Forelimb muscle (tissue), 1 donor: Measurements from ENCODE around the gene ZNF595. TPM values are rescaled to one million over a fixed set of nuclear protein-coding genes. Genes with fewer than 3 reads are reported as not detected.
"Not testable (repeated sequence)": the region's sequence is repeated elsewhere in the genome, so short reads cannot be mapped to it uniquely, and the experiment has no call there.

ENCODE experiments used
- DNase-seq: peaks from one replicate; pipeline ENCODE4 v3.0.0-alpha.2; 2013; ENCODE audit warnings: low read depth
- polyA plus RNA-seq: library from polyadenylated mRNA; unstranded; fragments of 120-200 nt; gene quantifications from one replicate; pipeline ENCODE4 v1.2.1, GENCODE V29; 2013; ENCODE audit not compliant: insufficient read length

ZNF595 gene
- polyA plus RNA-seq, 1 donor, result 8.6 TPM

DNA sequence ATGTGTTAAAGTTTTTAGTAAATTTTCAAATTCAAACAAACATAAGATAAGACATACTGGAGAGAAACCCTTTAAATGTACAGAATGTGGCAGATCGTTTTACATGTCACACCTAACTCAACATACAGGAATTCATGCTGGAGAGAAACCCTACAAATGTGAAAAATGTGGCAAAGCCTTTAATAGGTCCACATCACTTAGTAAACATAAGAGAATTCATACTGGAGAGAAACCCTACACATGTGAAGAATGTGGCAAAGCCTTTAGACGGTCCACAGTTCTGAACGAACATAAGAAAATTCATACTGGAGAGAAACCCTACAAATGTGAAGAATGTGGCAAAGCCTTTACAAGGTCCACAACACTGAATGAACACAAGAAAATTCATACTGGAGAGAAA is 32.8 kb downstream of the ZNF595 start:
- DNase-seq, result no peak

DNA sequence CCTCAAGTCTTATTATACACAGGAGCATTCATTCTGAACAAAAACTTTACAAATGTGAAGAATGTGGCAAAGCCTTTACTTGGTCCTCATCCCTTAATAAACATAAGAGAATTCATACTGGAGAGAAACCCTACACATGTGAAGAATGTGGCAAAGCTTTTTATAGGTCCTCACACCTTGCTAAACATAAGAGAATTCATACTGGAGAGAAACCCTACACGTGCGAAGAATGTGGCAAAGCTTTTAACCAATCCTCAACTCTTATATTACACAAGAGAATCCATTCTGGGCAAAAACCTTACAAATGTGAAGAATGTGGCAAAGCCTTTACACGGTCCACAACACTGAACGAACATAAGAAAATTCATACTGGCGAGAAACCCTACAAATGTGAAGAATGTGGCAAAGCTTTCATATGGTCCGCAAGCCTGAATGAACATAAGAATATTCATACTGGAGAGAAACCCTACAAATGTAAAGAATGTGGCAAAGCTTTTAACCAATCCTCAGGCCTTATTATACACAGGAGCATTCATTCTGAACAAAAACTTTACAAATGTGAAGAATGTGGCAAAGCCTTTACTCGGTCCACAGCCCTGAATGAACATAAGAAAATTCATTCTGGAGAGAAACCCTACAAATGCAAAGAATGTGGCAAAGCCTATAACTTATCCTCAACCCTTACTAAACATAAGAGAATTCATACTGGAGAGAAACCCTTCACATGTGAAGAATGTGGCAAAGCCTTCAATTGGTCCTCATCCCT is 33.6 kb downstream of the ZNF595 start:
- not testable (repeated sequence) for DNase-seq

DNA sequence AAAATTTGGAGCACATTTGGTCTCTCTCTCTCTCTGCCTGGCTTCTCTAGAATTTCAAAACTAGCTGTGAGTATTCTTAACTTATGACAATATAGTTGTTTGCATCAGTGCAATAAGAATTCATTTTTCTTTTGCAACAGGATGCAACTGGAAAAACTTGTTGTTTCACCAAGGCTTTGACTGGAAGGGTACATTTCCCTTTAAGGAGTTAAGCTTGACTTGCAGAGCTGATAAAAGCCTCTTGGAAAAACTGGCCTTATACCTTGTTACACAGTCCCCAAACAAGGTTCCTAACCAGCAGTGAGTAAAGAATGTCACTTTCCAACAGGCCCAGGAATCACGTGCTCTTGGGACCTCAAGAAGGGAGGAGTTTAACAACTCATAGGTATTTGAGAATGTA is 45.3 kb downstream of the ZNF595 start:
- no peak for DNase-seq

DNA sequence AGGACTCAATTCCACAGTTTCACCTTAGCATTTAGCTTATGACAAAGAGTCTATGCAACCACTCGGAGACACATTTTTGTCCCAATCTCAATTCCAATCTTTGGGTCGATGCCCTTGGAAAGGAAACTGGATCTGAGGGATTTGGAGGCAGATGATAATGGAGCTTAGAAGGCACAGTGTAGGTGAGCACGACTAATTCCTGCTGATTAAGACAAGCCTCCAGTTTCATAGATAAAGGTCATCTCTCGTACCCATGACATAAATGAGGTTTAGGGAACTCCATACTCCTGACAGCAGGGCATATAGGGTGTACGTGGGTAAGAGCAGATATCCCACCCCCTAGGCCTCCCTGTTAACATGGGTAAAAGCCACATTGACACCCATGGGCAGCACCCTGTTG is 46.7 kb downstream of the ZNF595 start:
- DNase-seq, result no peak

DNA sequence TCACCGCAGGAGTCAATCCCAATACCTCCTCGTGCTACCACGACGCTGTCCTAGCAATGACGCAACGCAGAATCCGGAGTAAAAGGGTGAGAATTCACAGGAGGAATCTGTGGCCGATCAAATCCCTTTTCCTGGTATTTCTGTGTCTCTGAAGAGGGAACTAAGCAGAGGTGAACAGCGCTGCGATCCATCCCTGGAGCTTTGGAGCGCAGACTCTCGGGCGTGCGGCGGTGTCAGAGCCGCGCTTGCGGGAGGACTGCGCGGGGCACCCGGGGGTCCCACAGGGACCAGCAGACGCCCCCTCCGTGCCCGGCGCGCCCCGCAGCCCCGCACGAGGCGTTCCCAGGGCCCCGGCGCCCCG is 53.9 kb downstream of the ZNF595 start:
- DNase-seq, result no peak

DNA sequence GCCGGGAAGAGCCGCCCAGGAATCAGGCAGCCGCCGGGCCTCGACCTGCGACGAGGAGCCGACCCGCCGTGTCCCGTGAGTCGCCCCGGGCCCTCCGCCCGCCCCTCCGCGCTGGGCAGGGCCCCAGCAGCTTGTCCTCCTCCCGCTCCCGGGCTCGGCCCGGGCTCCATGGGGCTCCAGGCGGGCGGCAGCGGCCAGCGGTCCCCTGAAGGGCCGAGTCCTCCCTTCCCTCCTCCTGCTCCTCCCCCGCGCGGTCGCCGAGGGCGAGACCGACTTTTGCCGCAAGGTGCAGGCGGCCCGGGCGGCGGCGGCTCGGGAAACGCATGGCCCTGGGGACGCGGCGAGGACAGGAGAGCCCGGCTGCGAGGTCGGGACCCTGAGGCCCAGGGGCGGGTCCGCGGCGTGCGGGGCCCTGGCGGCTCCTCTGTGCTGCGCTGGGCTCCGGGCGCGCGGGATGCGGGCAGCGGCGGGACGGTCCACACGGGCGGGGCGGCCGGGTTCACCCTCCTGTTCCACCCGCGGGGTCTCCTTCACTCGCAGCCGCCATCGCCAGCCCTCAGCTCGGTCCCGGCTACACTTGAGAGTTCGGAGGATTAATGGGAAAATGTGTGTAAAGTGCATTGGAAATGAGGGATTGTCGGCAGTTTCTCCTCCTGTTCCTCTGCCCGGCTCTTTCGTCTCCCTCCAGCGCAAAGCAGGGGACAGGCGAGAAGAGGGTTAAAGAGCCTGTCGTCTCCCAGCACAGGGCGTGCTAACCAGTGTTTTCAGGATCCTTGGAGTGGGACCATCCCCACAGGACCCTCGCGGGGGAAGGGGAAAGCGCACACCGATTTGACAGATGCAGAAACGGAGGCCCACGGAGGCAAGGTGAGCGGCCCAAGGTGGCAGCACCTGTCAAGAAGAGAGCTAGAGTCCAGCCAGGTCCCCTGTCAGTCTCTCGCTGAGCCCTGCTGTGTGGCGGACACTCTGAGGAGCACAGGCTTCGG is 54.6 kb downstream of the ZNF595 start:
- DNase-seq, result no peak

DNA sequence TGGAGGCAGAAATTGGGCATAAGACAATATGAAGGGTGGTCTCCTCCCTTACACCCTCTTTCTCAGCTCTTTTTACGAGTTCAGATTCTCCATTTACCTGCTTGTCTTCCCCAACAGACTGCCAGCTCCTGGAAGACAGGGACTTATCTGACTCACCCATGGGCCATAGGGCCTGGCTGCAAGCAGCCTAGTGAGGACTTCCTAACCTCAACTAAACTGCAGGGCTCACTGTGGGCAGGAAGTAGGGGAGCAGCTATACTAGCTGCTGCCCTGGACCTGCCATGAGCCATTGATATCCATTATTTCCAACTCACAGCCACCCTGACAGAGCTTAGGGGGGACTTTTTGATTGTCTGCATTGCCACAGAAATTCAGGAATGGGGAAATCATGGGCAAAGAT is 59.6 kb downstream of the ZNF595 start:
- DNase-seq, result no peak

DNA sequence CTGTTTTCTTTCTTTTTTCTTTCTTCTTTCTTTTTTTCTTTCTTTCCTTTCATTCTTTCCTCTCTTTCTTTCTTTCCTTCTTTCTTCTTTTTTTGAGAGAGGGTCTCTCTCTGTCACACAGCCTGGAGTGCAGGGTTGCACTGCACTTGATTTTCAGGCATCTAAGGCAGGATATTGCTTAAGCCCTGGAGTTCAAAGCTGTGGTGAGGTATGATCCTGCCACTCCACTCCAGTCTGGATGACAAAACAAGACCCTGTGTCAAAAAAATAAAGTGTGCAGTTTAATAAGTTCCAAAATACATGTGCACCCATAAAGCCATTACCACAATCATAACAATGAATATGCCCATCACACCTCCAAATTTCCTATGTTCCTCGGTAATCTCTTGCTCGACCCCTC is 60.6 kb downstream of the ZNF595 start:
- DNase-seq, result no peak

DNA sequence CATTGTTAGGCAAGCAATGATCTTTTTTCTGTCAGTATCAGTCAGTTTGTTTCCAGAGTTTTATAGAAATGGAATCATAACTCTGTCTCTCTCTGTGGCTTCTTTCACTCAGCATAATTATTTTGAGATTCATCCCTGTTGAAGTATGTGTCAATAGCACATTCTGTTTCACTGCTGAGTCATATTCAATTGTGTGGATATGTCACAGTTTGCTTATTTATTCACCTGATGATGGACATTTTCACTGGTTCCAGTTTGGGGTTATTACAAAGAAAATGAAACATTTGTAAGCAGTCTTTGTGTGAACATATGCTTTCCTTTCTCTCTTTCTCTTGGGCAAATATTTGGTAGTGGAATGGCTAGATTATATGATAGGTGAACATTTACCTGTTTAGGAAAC is 61.0 kb downstream of the ZNF595 start:
- no peak for DNase-seq

DNA sequence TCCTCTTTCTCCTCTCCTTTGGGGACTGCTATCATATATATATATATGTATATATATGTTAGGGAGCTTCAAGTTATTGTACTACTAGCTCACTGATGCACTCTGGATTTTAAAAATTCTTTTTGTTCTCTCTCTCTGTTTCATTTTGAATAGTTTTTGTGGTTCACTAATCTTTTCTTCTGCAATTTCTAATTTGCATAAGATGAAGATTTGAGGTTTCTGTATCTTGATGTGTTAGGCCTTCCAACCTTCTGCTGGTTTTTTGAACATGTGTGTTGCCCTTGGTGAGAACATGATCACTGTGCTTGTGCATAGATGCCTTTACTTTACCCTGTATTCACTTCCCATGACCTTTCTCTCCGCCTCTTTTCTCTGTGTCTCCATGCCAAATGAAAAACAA is 63.4 kb downstream of the ZNF595 start:
- no peak for DNase-seq

DNA sequence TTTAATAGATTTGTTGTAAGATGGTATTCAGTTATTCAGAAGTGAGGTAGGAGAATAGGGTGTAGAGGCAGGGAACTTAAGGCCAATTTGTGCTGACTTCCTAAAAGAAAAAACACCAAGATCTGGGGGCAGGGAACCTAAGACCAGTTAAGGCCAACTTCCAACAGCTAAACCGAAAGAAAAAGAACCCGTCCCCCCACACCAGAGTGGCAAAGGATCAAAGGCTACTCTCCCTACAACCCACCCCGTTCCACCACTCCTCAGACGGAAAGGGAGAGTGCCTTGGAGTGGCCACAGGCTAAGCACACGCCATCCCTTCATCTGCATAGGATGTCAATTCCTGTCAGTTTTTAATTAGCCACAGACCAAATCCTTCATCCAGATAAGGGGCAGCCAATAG is 67.5 kb downstream of the ZNF595 start:
- no peak for DNase-seq

DNA sequence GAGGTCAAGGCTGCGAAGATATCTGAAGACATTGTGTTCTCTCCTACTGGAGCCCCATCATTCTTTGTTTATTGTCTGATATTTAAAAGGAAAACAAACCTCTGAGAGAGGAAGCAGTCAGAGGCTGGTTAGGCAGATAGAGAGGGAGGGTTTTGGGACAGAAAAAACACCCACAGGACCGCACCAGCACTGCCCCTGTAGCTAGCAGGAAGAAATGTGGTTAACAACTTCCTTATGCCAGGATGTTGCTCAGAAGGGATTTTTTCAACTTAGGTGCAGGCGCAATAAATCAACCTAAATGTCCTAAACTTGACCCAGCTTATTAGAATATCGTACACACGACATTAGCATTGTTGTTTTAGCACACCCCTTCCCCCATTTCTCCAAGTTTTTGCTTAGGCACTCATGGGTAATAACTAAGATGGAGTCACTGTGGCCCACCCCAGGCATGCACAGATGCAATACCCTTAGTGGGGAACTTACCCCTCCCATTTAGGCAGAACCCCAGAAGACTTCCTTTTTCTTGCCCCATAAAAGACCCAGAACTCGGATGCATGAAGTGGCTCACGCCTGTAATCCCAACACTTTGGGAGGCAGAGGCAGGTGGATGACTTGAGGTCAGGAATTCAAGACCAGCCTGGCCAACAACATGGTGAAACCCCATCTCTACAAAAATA is 68.4 kb downstream of the ZNF595 start:
- no peak for DNase-seq

DNA sequence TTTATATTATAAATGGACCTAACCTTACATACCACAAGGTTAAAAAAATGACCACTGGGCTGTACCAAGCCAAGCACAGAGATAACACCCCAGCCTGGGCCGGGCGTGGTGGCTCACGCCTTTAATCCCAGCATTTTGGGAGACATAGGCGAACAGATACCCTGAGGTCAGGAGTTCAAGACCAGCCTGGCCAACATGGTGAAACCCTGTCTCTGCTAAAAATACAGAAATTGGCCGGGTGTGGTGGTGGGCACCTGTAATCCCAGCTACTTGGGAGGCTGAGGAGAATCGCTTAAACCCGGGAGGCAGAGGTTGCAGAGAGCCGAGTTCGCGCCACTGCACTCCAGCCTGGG is 70.8 kb downstream of the ZNF595 start:
- not testable (repeated sequence) for DNase-seq

DNA sequence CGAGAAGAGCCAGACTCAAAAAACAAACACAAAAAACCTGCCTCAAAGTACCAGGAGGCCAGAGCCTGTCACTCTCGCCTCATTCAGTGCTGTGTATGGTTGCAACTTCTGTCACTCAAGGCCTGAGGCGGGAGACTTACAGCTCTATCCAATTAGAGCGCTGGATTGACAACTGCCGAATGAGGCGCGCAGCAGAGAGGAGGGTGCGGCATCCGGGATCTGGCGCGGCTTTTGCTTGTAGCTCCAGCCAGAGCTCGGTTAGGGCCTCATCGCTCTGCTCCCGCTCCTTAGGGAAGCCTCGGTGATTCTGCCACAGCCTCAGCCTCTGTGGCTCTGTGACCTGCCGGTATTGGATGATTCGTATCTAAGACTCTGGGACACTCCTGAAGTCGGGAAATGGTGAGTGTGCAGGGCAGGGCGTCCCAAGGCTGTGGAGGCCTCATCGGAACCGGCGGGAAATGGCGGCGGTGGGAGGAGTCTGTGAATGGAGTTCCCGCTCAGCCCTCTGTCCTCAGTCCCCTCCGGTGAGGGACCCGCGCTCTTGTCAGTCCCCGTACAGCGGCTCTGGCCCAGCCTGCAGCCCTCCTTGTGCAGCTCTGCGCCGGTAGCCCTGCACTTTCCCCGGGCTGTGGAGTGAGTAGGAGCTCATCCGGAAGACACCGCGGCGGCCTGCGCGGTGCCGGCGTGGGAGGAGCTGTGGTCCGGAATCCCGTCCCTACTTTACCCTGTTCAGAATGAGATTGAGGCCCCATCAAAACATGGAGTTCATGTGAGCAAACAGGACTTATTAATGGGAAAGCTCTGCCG is 71.4 kb downstream of the ZNF595 start, which contains the start of gene ZNF718:
Gene ZNF718, plus strand, starts transcription at position 227 of the 807 bp plus-strand sequence. Its CDS starts 170 bp downstream, at position 397.
- DNase-seq, result peak; percentile 93

DNA sequence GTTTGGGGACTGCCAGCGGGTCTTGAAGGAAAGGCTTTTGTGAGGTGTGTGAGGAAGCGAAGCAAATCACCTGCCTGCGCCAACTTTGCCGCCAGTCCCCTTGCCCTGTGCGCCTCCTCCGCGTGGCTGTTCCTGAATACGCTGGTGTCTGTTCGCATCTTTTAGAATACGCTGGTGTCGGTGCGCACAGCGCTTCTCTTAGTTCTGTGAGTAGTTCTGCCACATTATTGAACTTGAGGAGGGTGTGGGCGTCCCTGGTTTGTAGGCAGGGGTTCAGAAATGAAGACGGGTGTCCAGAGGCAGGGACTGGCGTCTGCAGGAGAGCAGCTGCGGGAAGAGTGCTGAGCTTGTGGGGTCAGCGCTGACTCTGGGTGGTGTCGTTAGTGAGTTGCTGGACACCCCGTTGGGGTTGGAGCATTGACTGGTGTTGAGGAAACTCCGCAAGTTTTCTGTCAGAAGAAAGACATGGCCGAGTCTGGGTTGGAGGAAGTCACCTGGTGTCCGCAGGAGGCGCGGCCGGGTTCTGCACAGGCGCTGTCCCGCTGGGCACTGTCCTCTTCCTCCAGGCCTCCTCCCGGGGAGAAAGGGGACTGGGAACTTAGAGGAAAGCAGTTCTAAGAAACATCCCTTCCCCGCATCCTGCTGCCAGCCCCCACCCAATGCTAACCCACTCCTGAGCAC is 72.1 kb downstream of the ZNF595 start:
- no peak for DNase-seq

DNA sequence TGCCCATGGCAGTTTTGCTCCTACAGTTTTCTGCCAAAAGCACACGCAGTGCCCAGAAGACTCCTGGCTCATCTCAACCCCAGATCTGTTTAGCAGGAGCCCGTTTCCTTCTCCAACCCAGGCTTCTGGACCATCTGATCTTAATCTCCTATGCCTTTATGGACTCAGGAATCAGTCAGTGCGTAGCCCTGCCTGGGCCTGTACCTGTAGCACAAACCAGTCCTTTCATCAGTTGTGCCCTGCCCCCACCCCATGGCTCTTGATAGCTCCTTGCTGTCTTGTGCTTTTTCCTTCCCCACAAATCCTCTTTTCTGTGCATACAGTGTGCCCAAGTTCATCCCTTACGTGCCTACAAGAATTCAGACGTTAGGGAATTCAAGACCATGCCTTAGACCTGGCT is 72.7 kb downstream of the ZNF595 start:
- no peak for DNase-seq

DNA sequence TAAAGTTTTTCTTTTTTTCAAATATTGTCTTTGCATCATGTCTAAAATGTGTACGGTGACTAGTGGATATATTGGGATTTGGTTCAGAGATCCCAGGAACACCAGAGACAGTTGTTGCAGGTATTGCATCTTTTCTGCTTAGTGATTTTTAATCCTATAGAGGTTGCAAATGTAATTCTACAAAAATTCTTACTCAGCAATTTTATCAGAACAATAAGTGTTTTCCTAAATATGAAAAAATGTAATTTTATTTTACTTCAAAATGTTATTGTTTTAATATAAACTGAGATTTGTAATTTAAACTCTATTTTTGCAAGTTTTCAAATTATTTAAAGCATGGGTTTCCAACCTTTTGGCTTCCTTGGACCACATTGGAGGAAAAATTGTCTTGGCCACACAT is 79.4 kb downstream of the ZNF595 start:
- DNase-seq, result no peak
